Measurements from ENCODE around the gene PTPRC. TPM values are rescaled to one million over a fixed set of nuclear protein-coding genes. Genes with fewer than 3 reads are reported as not detected.

The PTPRC gene
- total RNA-seq, 1 donor from 2014 or later, result not detected

DNA sequence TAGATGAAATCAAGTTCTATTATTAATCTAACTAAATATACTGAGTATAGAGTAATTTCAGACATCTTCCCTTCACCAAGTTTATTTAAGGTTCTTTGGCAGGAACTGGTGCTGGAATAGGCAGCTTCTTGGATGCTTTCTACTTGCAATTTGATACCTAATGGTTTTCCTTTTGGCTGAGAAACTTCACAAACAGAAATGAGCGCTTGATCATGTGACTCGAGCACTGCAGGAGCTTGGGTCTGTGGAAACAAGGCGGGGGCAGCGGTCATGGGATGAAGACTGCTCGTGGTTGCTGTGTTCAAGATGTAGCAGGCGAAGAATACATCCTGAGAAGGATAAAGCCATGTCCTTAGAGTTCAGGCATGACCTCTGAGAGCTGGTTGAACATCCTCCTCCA is 136.8 kb downstream of the PTPRC start:
- H3K27ac Mint-ChIP-seq, result no peak overlapping the region
- no peaks in the 10 kb centered on the region for H3K9me3 Mint-ChIP-seq
- H3K36me3 Mint-ChIP-seq, result no peaks in the 10 kb centered on the region
- H3K27me3 Mint-ChIP-seq (ENCODE audit: low read depth), result no peaks in the 10 kb centered on the region
- TF ChIP-seq, protein P1, sequence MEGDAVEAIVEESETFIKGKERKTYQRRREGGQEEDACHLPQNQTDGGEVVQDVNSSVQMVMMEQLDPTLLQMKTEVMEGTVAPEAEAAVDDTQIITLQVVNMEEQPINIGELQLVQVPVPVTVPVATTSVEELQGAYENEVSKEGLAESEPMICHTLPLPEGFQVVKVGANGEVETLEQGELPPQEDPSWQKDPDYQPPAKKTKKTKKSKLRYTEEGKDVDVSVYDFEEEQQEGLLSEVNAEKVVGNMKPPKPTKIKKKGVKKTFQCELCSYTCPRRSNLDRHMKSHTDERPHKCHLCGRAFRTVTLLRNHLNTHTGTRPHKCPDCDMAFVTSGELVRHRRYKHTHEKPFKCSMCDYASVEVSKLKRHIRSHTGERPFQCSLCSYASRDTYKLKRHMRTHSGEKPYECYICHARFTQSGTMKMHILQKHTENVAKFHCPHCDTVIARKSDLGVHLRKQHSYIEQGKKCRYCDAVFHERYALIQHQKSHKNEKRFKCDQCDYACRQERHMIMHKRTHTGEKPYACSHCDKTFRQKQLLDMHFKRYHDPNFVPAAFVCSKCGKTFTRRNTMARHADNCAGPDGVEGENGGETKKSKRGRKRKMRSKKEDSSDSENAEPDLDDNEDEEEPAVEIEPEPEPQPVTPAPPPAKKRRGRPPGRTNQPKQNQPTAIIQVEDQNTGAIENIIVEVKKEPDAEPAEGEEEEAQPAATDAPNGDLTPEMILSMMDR (IDR thresholded peaks at IDR 0.05; ENCODE audit: unreplicated experiment), result no peak
- DNase-seq (ENCODE audit: low spot score in 2 of 2, unreplicated experiment in 2 of 2), result no peak
- no peak overlapping the region for H3K4me3 Mint-ChIP-seq
- peaks cover 8% of the 10 kb centered on the region for H3K4me1 Mint-ChIP-seq

DNA sequence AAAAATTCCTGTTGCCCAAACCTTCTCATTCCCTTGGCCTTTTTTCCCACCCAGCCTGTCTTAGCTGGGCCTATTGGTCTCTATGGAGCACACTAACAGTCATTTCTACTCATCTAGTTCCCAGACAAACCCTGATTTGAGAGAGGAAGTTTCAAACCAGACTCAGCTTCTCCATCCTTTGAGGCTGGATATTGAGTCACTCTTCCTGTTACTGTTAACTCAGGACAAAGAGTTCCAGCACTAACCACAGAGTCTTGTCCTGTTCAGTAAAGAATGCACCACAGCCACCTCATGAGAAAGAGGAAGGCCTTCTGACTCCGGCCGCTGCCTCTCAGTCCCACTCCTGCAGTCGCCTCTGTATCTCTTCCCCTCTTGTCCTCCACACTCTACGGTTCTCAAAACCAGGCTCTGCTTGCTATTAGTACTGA is 137.8 kb downstream of the PTPRC start:
- TF ChIP-seq, protein P1 (IDR thresholded peaks at IDR 0.05; ENCODE audit: unreplicated experiment), result no peak
- Mint-ChIP-seq H3K4me1 (peaks cover 7% of the 10 kb centered on the region), H3K4me3 (no peak overlapping the region), H3K27ac (no peak overlapping the region), H3K27me3 (ENCODE audit: low read depth) (no peaks in the 10 kb centered on the region), H3K36me3 (no peaks in the 10 kb centered on the region), H3K9me3 (no peaks in the 10 kb centered on the region)
- DNase-seq (ENCODE audit: low spot score in 2 of 2, unreplicated experiment in 2 of 2), result no peak

DNA sequence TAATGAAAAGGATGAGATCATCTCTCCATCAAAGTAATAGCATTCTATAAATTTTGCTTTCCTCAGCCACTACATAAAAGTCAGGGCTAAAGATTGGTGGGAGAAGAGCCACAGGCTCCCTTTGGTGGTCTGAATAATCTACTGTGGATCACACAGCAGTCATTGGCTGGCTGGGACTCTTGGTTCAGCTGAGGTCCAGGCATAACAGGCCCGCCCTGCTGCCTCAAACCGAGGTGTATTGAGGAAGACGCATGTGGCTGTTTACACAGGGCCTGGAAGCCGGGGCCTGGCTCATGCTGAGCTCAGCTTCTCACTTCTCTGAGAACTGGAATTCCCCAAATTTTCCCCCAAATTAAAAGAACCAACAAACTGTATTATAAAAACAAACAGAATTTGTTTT is 139.2 kb downstream of the PTPRC start:
- Mint-ChIP-seq H3K4me3 (no peak overlapping the region), H3K27me3 (ENCODE audit: low read depth) (no peaks in the 10 kb centered on the region), H3K4me1 (peaks cover under 1% of the 10 kb centered on the region), H3K36me3 (no peaks in the 10 kb centered on the region), H3K9me3 (peaks cover 3% of the 10 kb centered on the region), H3K27ac (no peak overlapping the region)
- TF ChIP-seq, protein P1 (IDR thresholded peaks at IDR 0.05; ENCODE audit: unreplicated experiment), result no peak
- no peak for DNase-seq (ENCODE audit: low spot score in 2 of 2, unreplicated experiment in 2 of 2)

DNA sequence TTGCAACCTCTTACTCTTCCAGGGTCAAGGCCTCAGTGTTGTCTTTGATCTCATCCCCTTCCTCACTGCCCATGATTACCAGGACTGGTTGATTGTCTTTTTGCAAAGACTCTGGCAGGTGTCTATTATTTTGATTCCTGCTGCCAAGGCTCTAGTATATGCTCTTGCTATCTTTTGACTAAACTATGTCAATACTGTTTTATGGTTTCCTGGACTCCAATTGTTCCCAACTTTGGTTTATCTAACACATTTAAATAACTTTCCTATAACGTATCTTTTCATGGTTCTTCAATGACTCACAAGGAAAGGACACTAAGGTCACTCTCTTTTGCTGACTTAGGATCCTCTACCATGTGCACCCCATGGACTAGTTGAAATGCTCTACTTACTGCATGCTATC is 141.5 kb downstream of the PTPRC start:
- DNase-seq (ENCODE audit: low spot score in 2 of 2, unreplicated experiment in 2 of 2), result no peak
- TF ChIP-seq, protein P1 (IDR thresholded peaks at IDR 0.05; ENCODE audit: unreplicated experiment), result no peak
- Mint-ChIP-seq H3K27me3 (ENCODE audit: low read depth) (no peaks in the 10 kb centered on the region), H3K4me3 (no peak overlapping the region), H3K4me1 (no peaks in the 10 kb centered on the region), H3K9me3 (peaks cover 3% of the 10 kb centered on the region), H3K27ac (no peak overlapping the region), H3K36me3 (no peaks in the 10 kb centered on the region)

DNA sequence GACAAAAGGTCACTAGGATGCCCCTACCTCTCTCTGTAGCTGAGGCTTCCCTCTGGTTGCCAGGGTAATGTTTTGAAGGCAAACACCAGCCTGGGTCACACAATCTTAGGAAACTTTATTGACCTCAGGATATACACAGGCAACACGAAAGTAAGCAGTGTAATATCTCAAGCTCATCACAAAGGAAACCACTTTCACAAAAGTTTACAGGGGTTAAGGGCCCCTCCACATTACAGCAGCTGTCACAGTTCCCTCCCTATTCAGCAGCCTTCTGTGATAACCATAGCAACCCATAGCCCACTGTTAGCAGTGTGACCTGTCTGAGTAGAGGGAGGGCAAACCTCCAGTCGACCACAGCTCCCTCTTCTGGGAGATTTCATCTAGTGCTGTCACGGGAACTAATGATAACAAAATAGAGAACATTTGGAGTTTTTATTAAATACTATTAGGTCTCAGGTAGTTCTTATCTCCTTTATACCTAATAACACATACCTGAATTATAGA is 149.8 kb downstream of the PTPRC start:
- H3K27ac Mint-ChIP-seq, result peak overlapping the region; percentile 87
- no peaks in the 10 kb centered on the region for H3K27me3 Mint-ChIP-seq (ENCODE audit: low read depth)
- TF ChIP-seq, protein P1 (IDR thresholded peaks at IDR 0.05; ENCODE audit: unreplicated experiment), result no peak
- no peak for DNase-seq (ENCODE audit: low spot score in 2 of 2, unreplicated experiment in 2 of 2)
- no peak overlapping the region for H3K4me3 Mint-ChIP-seq
- peaks cover 16% of the 10 kb centered on the region for H3K4me1 Mint-ChIP-seq
- no peaks in the 10 kb centered on the region for H3K36me3 Mint-ChIP-seq
- no peaks in the 10 kb centered on the region for H3K9me3 Mint-ChIP-seq

DNA sequence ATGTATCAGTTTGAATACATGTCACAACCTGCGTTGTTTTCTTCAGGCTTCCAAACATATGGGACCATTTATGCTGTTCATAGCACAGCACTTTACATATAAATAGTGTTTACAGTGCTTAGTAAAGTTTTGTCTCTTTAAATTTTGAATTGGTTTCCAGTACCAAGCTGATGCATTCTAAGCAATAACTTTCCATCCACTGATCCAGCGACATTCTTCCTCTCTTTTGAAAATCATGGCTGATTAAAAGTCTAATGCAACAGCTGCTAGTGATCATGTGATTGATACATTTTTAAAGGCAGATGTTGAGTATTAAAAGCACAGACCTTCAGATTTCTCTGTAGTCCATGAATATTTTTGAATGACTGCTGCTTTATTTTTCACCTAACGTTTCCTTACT is 154.9 kb downstream of the PTPRC start:
- H3K4me1 Mint-ChIP-seq, result peaks cover 12% of the 10 kb centered on the region
- TF ChIP-seq, protein P1 (IDR thresholded peaks at IDR 0.05; ENCODE audit: unreplicated experiment), result no peak
- H3K4me3 Mint-ChIP-seq, result no peak overlapping the region
- H3K36me3 Mint-ChIP-seq, result peaks cover 14% of the 10 kb centered on the region
- H3K27ac Mint-ChIP-seq, result no peak overlapping the region
- no peak for DNase-seq (ENCODE audit: low spot score in 2 of 2, unreplicated experiment in 2 of 2)
- peaks cover 20% of the 10 kb centered on the region for H3K9me3 Mint-ChIP-seq
- no peaks in the 10 kb centered on the region for H3K27me3 Mint-ChIP-seq (ENCODE audit: low read depth)
